Peyer's patch (tissue), 4 donors: ENCODE measurements around the gene KCNMA1. TPM values are rescaled to one million over a fixed set of nuclear protein-coding genes. Genes with fewer than 3 reads are reported as not detected.
"Not testable (repeated sequence)": the region's sequence is repeated elsewhere in the genome, so short reads cannot be mapped to it uniquely, and the experiment has no call there.

Experiments
- DNase-seq, 3 donors: peaks; one replicate each; pipeline ENCODE4 v3.0.0-alpha.2; 2017 to 2019
- H3K27ac ChIP-seq, 4 donors: fragments of 200-600 bp; sonication (generic); one replicate each; pipeline ENCODE4 v1.5.1; 2016 to 2019
- H3K27me3 ChIP-seq, 2 donors: fragments of 200-600 bp; sonication (generic); one replicate each; pipeline ENCODE4 v1.5.1; 2019
- H3K36me3 ChIP-seq, 3 donors: fragments of 200-600 bp; sonication (generic); one replicate each; pipeline ENCODE4 v1.5.1; 2016 to 2019
- H3K4me1 ChIP-seq, 4 donors: fragments of 200-600 bp; sonication (generic); one replicate each; pipeline ENCODE4 v1.5.1; 2016 to 2019
- H3K4me3 ChIP-seq, 4 donors: fragments of 200-600 bp; sonication (generic); 1 replicate in 3 of 4; 2 replicates in 1 of 4; pipeline ENCODE4 v1.5.1; 2016 to 2019; ENCODE audit warnings: mild to moderate bottlenecking in 1 of 4
- H3K9me3 ChIP-seq, 4 donors: fragments of 200-600 bp; sonication (generic); one replicate each; pipeline ENCODE4 v1.5.1; 2016 to 2019; ENCODE audit warnings: mild to moderate bottlenecking in 1 of 4
- POLR2A ChIP-seq, 2 donors: fragments of 450-650 bp; IDR thresholded peaks; one replicate each; pipeline ENCODE4 v1.5.1; 2017; ENCODE audit warnings: antibody characterized with exemption in 2 of 2, mild to moderate bottlenecking in 2 of 2, moderate library complexity in 2 of 2
- total RNA-seq, 4 donors: library from RNA; depleted of rRNA; stranded (reverse); fragments of >200 nt; gene quantifications; one replicate each; pipeline ENCODE4 v1.1.0, GENCODE V29; 2016
- TF ChIP-seq, protein P1 (sequence below), 6 experiments: fragments of 450-650 bp in 4 of 6; fragments of 200-600 bp in 2 of 6; sonication (generic) in 1 of 6; IDR thresholded peaks; one replicate each; pipeline ENCODE4 v1.5.1; 2017 to 2019; ENCODE audit warnings: antibody characterized with exemption in 6 of 6, mild to moderate bottlenecking in 3 of 6, moderate library complexity in 1 of 6

The KCNMA1 gene
- total RNA-seq, 4 donors from 2014 or later: 17.8 to 29.1 (median 23.9) TPM

DNA sequence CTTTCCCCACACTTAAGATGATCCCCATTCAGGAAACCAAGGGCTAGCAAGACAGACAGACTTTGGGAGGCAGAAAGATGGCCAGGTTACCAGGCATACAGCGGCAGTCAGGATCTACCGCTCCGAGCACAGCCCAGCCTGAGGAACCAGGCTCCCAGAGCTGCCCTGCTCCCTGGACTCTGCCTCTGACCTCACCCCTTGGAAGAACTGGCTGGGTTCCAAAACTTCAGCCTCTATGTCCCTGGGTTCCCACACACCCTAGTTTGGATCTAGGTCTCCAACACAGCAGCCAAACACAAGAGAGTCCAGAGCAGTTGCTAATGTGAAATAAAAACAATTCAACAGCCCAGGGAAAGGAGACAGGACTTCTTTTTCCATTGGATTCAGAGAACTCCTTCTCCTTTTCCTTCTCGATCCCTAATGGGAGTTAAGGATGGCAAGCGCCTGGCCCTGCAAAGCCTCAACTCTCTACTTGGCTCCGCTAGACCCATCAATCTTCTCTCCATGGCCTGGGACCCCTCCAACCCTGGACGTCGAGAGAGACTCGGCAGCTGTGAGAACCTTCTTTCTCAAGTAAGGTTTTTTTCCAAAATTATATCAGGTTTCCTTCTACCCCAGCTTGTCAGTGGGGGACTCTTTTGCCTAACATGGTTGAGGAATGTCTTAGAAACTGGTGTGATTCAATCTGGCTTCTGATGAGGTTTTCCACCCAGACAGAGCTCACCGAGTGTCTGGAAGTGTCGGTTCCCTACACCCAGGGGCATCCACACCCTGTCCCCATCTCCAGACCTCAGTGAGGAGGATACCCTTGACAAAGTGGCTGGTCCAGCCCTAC is 219.6 kb downstream of the KCNMA1 start:
- H3K4me1 ChIP-seq: peaks cover 0 to 3% (median 0%) of the 10 kb centered on the region in 4 donors
- H3K36me3 ChIP-seq: no peaks in the 10 kb centered on the region
- DNase-seq: no peak
- H3K27me3 ChIP-seq: no peaks in the 10 kb centered on the region
- H3K9me3 ChIP-seq: no peaks in the 10 kb centered on the region
- H3K4me3 ChIP-seq: no peak overlapping the region
- peak overlapping the region in 2 of 4 donors; percentile 21 to 68 for H3K27ac ChIP-seq
- TF ChIP-seq, protein P1, sequence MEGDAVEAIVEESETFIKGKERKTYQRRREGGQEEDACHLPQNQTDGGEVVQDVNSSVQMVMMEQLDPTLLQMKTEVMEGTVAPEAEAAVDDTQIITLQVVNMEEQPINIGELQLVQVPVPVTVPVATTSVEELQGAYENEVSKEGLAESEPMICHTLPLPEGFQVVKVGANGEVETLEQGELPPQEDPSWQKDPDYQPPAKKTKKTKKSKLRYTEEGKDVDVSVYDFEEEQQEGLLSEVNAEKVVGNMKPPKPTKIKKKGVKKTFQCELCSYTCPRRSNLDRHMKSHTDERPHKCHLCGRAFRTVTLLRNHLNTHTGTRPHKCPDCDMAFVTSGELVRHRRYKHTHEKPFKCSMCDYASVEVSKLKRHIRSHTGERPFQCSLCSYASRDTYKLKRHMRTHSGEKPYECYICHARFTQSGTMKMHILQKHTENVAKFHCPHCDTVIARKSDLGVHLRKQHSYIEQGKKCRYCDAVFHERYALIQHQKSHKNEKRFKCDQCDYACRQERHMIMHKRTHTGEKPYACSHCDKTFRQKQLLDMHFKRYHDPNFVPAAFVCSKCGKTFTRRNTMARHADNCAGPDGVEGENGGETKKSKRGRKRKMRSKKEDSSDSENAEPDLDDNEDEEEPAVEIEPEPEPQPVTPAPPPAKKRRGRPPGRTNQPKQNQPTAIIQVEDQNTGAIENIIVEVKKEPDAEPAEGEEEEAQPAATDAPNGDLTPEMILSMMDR (IDR thresholded peaks at IDR 0.05): no peak
- no peak for TF ChIP-seq POLR2A (IDR thresholded peaks at IDR 0.05)

DNA sequence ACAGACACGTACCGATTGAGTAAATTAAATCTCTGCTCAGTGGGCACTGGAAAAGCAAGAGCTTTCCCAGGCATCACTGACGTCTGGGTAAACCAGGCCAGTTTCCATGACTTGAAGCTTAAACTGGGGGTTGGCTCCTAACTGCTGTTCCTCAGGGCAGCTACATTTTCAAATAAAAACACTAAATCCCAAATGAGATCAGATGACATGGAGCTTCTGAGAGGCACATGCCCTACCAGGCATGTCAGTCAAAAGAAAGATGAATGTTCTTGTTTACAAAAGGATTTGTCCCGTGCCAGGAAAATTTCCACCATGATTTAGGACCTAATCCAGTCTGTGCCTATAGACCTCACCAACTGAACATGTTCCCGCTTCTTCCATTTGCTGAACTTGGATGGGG is 220.2 kb downstream of the KCNMA1 start:
- Histone ChIP-seq H3K4me3 (no peak overlapping the region), H3K36me3 (no peaks in the 10 kb centered on the region), H3K27me3 (no peaks in the 10 kb centered on the region), H3K27ac (peak overlapping the region in 2 of 4 donors; percentile 21 to 68), H3K9me3 (no peaks in the 10 kb centered on the region), H3K4me1 (peaks cover 0 to 3% (median 0%) of the 10 kb centered on the region in 4 donors)
- no peak for DNase-seq
- TF ChIP-seq, protein P1 (IDR thresholded peaks at IDR 0.05): no peak
- no peak for TF ChIP-seq POLR2A (IDR thresholded peaks at IDR 0.05)

DNA sequence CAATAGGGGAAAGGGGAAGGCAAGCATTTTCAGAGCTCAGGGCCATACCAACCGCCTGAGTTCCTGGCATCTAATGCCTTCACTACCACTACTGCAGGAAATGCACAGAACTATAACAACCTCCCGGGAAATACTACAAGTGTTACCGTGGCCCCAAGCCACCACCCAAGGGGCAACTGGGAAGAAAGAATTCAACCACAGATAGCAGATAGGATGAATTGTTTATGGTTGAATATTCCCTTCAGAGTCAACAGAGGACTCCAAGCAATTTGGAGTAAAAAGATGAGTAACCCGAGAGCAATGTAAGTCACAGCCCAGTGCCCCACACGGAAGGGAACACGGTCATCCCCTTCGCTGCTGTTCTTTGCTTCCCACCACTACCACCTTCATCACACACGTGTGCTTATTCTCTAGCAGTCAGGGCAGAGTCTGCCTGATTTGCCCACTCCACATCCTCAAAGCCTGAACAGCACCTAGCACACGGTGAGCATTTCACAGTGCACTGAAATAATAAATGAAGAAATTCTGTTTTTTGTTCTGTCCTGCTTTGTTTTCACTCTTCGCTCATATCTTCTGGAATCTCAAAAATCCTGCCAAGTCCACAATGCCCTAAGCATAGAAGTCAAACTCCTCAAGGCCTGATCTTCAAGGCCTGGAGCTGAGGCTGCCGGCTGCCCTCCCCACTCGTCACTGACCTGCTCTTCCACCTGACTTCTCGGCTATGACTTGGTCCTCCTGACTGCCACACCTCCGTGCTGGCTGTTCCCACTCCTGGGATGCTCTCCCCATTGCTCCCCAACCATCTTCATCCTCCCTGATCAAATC is 221.1 kb downstream of the KCNMA1 start:
- no peak for TF ChIP-seq POLR2A (IDR thresholded peaks at IDR 0.05)
- TF ChIP-seq, protein P1 (IDR thresholded peaks at IDR 0.05): no peak
- peaks cover 0 to 8% (median 0%) of the 10 kb centered on the region in 4 donors for H3K4me1 ChIP-seq
- no peak overlapping the region for H3K4me3 ChIP-seq
- no peaks in the 10 kb centered on the region for H3K36me3 ChIP-seq
- DNase-seq: no peak
- peak overlapping the region in 1 of 4 donors; percentile 11 for H3K27ac ChIP-seq
- H3K9me3 ChIP-seq: no peaks in the 10 kb centered on the region
- H3K27me3 ChIP-seq: no peaks in the 10 kb centered on the region

DNA sequence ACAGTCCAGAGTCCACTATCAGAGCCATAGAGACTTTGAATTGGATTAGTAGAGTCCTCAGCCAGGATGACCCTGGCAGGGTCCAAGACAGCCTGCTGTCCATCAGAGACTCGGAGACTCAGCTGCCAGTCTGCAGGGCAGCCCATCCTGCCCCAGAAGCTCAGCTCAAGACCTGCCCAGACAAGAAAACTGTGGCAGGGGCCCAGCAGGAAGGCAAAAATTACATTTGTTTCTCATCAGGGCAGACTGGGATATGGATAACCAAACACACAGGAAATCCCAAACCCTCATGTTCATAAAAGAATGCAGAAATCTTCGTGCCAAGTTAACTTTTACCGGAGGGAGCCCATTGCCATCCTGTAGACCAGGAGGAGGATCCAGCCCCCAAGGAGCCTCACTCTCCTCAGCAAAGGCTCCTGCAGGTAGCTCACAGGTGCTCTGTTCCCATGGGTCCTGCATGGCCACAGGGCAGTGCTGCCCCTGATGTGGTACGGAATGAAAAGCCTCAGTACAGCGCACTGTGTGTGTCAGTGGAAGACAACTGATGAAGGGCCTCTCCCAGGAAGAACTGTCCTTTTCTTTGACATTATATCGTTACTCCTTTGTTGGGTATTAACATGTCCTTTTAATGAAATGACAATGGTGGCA is 222.2 kb downstream of the KCNMA1 start:
- Histone ChIP-seq H3K27ac (no peak overlapping the region), H3K4me3 (no peak overlapping the region), H3K27me3 (no peaks in the 10 kb centered on the region), H3K36me3 (no peaks in the 10 kb centered on the region), H3K4me1 (peaks cover 0 to 15% (median 0%) of the 10 kb centered on the region in 4 donors), H3K9me3 (no peaks in the 10 kb centered on the region)
- TF ChIP-seq, protein P1 (IDR thresholded peaks at IDR 0.05): no peak
- no peak for TF ChIP-seq POLR2A (IDR thresholded peaks at IDR 0.05)
- no peak for DNase-seq

DNA sequence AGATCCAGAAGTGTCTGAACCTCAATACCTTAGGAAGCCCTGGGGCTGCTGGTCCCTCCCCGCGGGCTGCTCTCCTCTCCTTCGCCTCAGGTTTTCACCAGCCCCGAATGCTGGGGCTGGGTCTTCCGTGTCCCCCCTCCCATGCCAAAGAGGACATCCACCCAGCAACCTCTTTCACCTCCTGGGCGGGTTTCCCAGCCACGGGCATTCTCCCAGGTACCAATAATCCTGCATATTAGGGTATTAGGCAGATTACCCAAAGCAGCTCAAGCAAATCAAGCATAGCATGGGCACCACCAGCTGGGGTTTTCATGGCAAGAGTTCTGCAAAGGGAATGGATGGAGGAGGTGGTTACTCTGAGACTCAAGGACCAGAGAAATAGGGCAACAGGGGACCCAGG is 224.4 kb downstream of the KCNMA1 start:
- H3K9me3 ChIP-seq: no peaks in the 10 kb centered on the region
- no peak for TF ChIP-seq POLR2A (IDR thresholded peaks at IDR 0.05)
- TF ChIP-seq, protein P1 (IDR thresholded peaks at IDR 0.05): no peak
- peaks cover 0 to 26% (median 0%) of the 10 kb centered on the region in 4 donors for H3K4me1 ChIP-seq
- H3K36me3 ChIP-seq: no peaks in the 10 kb centered on the region
- no peak overlapping the region for H3K4me3 ChIP-seq
- no peak overlapping the region for H3K27ac ChIP-seq
- no peak for DNase-seq
- no peaks in the 10 kb centered on the region for H3K27me3 ChIP-seq

DNA sequence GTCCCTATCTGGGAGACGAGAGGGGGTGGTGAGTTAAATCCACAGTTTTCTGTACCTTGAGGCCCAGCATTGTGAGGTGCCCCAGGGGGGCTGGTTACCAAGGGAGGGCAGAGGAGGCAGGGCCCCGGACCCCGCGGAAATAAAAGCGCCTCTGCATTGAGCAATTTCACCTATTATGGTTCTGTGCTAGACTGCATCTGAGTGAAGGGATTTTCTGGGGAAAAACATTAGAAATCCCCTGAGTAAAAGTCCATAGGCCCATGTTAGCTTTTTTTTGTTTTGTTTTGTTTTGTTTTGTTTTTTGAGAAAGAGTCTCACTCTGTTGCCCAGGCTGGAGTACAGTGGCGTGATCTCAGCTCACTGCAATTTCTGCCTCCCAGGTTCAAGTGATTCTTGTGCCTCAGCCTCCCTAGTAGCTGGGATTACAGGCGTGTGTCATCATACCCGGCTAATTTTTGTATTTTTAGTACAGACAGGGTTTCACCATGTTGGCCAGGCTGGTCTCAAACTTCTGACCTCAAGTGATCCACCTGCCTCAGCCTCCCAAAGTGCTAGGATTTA is 225.0 kb downstream of the KCNMA1 start:
- H3K27me3 ChIP-seq, H3K4me3 ChIP-seq, DNase-seq, H3K9me3 ChIP-seq, H3K36me3 ChIP-seq, H3K27ac ChIP-seq: not testable (repeated sequence)
- H3K4me1 ChIP-seq: peaks cover 0 to 25% (median 0%) of the 10 kb centered on the region in 4 donors
